HG02571 (cell line): ENCODE results near the gene UVRAG.

Source experiments
- ATAC-seq: cut with Tn5 transposase; IDR thresholded peaks from one replicate; pipeline ENCODE4 v1.9.1; 2021; ENCODE audit warnings: mild to moderate bottlenecking, moderate library complexity; ENCODE audit not compliant: unreplicated experiment

Gene UVRAG

GRCh38 chr11:75814677-75815344 is at the start of gene UVRAG:
TSS of gene UVRAG (plus strand) at chr11:75815210. CDS start at chr11:75815408, 198 bp downstream.
- peak; percentile 80 for ATAC-seq

- ATAC-seq = no peak
Measured at GRCh38 chr11:75766443-75767227, 48.4 kb upstream of the UVRAG start.

- no peak for ATAC-seq
Measured at GRCh38 chr11:75767228-75767572, 47.8 kb upstream of the UVRAG start.

GRCh38 chr11:75767793-75768111 is 47.3 kb upstream of the UVRAG start:
- ATAC-seq = no peak

- peak; percentile 64 for ATAC-seq
Measured at GRCh38 chr11:75768112-75768908, 46.7 kb upstream of the UVRAG start, which contains the start of gene DGAT2. TSS of gene DGAT2 (plus strand) at chr11:75768778. CDS start at chr11:75768992, 214 bp downstream.

- no peak for ATAC-seq
Measured at GRCh38 chr11:75768909-75769771, 45.9 kb upstream of the UVRAG start.

DNA sequence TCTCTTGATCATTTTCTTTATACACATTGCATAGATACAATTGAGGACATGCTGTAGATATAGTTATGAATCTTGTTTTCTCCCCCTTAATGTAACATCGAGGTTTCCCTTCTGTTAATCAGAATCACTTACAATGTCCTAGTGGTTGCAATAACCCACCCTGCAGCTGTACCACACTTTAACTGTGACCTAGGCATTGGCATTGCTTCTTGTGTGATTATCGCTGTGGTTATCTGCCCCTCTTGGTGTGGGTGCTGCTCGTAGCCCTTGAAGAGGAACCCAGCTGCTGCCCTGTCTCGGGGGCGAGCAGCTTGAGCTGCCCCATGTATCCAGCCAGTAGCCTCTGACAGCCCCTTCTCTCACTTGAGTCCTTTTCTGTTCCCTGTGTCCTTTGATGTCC is 44.9 kb upstream of the UVRAG start:
- no peak for ATAC-seq

DNA sequence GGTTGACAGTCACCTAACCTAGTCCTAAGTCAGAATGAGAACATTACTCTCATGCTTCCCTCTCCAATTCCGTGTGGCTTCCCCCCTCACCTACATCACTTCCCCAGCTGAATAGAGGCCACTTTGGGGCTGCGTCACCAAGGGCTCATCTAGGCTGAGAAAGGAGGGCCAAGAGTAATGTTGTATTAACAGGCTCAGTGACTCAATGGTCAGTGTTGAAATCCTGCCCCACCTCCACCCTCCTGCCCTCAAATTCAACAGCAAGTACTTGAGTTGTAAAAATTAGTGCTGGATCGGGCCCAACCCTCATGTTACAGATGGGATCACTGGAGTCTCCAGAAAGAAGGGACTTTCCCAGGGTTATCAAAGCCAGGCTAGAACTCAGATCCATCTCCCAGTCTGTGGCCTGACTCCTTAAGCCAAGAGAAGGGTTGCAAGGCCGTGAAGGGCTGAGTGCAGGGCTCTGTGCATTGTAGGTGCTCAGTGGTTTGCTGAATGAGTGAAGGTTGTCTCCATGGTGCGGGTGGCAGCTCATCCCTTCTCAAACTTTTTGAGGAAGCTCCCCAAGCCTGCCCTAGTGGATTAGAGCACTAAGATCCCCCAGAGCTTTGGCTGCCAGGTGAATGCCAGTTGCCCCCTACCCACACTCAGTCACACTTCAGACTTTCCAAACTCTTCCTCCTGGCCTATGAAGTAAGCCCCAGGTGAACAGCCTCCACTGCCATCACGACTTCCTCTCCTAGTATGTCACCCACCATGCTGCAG is 43.2 kb upstream of the UVRAG start:
- ATAC-seq = no peak

DNA sequence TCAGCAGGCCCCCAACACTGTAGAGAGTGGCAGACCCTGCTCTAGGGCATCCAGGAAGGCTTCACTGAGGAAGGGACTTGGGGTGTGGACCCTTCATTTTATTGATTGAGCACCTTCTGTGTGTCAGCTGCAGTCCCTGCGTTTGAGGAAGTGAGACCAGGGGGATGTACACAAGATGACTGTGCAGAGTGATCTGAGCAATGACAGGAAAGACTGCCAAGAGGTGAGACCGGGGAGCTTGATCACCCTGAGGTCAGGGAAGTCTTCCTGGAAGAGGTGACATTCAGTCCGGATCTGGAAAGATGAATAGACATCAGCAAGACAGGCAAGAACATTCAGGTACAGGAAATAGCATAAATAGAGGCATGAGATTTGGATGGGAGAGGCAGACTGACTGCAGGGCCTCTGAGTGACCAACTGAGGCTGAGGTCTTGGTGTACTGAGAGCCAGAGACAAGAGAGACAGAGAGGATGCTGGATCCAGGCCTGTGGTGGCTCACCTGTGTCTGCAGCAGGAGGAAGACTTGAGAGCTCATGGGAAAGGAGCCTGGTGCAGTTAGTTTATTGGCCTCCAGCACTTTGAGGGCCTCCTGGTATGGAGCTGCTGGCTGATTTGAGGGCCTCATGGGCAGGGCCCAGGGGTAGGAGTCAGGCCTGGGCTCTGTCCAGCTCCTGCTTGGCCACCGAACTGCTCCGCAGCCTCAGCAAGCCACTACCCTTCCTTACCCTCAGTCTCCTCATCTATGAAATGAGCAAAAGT is 41.2 kb upstream of the UVRAG start:
- ATAC-seq = peak; percentile 78

DNA sequence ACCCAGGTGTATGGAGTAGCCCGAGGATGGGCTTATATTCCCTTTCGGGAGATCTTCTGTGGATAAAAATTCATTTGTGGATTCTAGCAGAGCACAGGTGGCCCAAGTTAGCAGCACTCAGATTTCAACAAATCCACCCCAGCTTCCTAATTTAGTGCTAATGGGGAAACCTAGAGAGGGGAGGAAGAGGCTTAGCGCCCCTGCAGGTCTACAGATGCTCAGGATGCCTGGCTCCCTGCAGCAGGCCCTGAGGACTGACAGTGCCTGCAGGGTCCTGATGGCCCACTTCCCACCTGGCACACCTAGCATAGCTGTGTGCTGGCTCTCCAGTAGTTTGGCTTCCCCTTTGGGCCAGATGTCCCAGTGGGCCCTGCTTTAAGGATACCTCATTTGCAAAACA is 40.0 kb upstream of the UVRAG start:
- ATAC-seq = no peak

DNA sequence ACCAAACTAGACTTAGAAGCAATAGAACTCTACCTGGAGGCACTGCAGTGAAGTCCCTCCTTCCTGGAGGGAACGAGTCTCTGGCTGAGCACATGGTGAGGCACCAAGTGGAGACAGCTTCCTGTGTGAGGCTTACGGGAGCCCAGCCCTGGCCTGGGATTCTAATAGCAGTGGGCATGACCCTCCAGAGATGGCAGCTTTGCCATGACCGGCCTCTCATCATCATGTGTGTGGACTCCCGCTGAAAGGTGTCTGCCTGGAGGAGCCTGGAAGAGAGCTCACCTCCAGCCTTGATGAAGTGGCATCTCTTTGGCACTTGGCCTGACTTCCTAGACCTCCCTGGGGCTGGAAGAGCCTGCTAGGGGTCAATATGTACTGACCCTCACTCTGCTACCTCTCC is 38.5 kb upstream of the UVRAG start:
- no peak for ATAC-seq

DNA sequence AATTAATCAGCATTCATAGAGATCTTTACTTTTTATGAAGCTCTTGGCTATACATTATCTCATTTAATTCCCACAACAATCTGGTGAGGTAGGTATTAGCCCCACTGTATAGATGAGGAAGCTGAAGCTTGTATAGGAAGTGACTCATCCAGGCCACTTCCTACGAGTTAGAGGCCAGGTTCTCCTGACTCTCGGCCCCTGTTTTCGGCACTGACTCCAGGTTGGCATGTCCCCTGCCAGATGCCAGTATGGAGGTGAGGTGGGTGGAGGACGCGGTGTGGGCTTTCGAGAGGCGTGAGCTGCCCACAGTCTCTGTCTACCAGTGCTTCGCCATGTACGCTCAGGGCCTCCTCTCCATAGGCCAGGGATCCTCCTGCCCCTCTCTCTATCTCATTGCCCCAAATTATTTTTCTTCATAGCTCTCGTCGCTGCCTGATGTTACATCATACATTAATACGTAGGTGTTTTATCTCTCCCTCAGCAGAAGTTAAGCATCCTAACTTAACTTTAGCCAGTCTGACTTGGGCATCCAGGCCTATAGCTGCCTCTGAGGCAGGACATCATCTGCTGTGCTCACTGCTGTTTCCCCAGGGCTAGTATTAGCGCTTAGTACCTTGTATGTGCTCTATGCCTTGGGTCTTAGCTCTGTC is 37.4 kb upstream of the UVRAG start:
- ATAC-seq = no peak

GRCh38 chr11:75778962-75779361 is 36.0 kb upstream of the UVRAG start:
- no peak for ATAC-seq

- no peak for ATAC-seq
Measured at GRCh38 chr11:75779960-75780359, 35.0 kb upstream of the UVRAG start.

GRCh38 chr11:75780888-75781287 is 34.1 kb upstream of the UVRAG start:
- no peak for ATAC-seq

DNA sequence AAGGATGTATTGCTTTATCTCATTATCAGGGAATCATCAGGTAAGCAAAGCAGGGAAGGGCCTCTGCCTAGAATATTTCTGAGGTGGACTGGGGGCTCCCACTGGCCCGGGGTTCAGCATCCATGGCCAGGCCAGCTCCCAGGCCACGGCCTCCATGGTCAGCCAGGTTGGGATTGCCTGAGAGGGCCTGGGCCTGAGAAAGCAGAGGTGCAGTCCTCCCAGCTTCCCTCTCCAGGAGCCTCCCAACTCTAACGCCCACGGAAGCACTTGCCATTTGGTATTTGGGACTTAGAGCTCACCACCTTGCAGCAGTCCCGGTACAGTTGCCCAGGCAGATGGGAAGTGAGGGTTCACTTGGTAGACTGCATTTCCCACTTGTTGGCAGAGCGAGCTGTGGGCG is 33.7 kb upstream of the UVRAG start:
- no peak for ATAC-seq

DNA sequence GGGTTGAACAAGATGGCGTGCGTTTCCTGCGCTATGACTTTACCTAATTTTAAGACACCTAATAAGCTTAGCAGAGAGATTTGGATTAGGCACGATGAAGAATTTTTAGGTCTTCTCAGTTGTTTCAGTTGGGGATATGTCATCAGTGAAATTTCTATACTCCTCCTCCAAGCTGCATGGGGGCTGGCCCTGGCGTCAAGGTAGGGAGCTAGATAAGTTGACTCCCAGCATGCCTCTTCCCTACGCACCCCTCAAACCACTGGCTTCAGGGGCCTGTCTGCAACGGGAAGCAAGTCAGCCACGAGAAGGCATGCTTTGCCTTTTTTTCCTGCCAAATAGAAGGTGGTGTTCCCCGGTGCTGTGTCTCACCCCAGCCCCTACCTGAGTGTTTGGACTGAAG is 33.2 kb upstream of the UVRAG start:
- no peak for ATAC-seq

DNA sequence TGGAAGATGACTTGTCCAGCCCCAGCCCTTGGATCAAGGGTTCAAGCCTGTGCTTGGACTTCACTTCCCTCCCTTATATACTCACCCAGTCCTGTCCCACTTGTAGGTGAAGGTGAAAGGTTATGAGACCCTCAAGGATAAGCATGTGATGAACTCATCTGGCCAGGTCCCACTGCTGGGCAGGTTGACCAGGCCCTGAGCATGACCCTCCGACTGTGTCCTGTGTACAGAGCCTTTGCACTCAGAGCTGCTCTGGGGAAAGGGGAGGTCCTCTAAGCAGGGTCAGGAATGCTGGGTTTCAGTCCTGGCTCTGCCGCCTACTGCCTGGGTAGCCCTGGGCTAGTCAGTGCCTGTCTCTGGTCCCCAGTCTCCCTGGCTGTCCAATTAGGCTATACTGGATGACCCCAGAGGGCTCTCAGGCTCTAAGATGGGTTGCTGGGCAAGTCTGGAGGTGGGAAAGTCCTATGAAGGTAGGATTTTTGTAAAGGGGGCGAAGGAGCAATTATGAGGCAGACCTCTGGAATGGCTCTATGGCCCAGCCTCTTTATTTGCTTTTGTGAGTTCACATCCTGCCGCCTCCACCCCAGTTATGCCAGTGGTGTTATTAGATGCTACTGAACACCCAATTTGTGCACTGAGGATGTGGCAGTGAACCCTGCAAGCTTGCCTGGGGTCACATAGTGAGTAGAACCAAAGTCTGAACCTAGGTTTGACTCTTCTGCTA is 32.3 kb upstream of the UVRAG start:
- ATAC-seq = no peak
